GM19099 (cell line): Measurements from ENCODE around the gene GPR4.

ENCODE experiments used
- POLR2A ChIP-seq: IDR thresholded peaks from 3 replicates; pipeline ENCODE4 v1.6.1; 2011; ENCODE audit warnings: low read depth; ENCODE audit not compliant: insufficient read length; ENCODE audit errors: extremely low read depth

GPR4 gene

GRCh38 chr19:45636902-45637301 is 34.9 kb upstream of the GPR4 start:
- TF ChIP-seq POLR2A = no peak

- TF ChIP-seq POLR2A = no peak
Measured at GRCh38 chr19:45636275-45636674, 34.3 kb upstream of the GPR4 start.

- no peak for TF ChIP-seq POLR2A
Measured at GRCh38 chr19:45632468-45633196, 30.6 kb upstream of the GPR4 start.

GRCh38 chr19:45630463-45630862 is 28.5 kb upstream of the GPR4 start:
- no peak for TF ChIP-seq POLR2A

GRCh38 chr19:45629704-45630103 is 27.7 kb upstream of the GPR4 start:
- no peak for TF ChIP-seq POLR2A

- no peak for TF ChIP-seq POLR2A
Measured at GRCh38 chr19:45623984-45624383, 22.0 kb upstream of the GPR4 start.

- no peak for TF ChIP-seq POLR2A
Measured at GRCh38 chr19:45621976-45622503, 20.0 kb upstream of the GPR4 start.

- TF ChIP-seq POLR2A = no peak
Measured at GRCh38 chr19:45621389-45621788, 19.4 kb upstream of the GPR4 start.

GRCh38 chr19:45616704-45617017 is 14.6 kb upstream of the GPR4 start:
- no peak for TF ChIP-seq POLR2A

- TF ChIP-seq POLR2A = no peak
Measured at GRCh38 chr19:45615795-45616703, 14.0 kb upstream of the GPR4 start.

- TF ChIP-seq POLR2A = no peak
Measured at GRCh38 chr19:45613926-45614725, 12.1 kb upstream of the GPR4 start.

- no peak for TF ChIP-seq POLR2A
Measured at GRCh38 chr19:45608948-45609347, 6.9 kb upstream of the GPR4 start.

GRCh38 chr19:45607071-45608029 is 5.3 kb upstream of the GPR4 start:
- no peak for TF ChIP-seq POLR2A

GRCh38 chr19:45601115-45601514 is 897 bp downstream of the GPR4 start:
- TF ChIP-seq POLR2A = no peak
